ENCODE data around the gene KRTAP4-11. TPM values are rescaled to one million over a fixed set of nuclear protein-coding genes. Genes with fewer than 3 reads are reported as not detected.

Gene KRTAP4-11
- total and polyA plus RNA-seq, 2 of the 13 experiments (the other 11 are each of a cell fraction or from before 2014, with no cell fraction given) = not detected

DNA sequence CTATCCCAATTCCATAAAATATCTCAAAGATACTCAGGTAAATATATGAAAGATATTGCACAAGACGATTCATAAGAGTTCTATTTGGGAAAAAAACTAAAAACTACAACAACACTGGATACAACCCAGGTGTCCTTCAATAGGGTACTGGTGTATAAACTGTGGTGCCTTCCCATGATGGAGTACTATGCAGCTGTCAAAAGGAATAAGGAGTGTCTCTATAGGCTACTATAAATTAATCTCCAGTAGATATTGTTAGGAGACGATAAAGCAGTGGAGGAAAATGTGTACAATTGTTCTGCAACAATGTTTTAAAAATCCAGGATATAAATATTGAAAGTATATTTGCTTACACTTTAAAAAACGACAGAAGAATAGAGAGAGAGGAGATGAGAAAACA, 8.2 kb upstream of the KRTAP4-11 start (continued):
- TF ChIP-seq, protein P1, sequence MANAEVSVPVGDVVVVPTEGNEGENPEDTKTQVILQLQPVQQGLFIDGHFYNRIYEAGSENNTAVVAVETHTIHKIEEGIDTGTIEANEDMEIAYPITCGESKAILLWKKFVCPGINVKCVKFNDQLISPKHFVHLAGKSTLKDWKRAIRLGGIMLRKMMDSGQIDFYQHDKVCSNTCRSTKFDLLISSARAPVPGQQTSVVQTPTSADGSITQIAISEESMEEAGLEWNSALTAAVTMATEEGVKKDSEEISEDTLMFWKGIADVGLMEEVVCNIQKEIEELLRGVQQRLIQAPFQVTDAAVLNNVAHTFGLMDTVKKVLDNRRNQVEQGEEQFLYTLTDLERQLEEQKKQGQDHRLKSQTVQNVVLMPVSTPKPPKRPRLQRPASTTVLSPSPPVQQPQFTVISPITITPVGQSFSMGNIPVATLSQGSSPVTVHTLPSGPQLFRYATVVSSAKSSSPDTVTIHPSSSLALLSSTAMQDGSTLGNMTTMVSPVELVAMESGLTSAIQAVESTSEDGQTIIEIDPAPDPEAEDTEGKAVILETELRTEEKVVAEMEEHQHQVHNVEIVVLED (CRISPR knock-in tag; IDR thresholded peaks at IDR 0.05; ENCODE audit: borderline replicate concordance) = no peak
- TF ChIP-seq SUZ12 (IDR thresholded peaks at IDR 0.05; ENCODE audit: low read depth, low read length) (no peak), KDM4B (CRISPR knock-in tag; IDR thresholded peaks at IDR 0.05) (no peak), ZSCAN31 (CRISPR knock-in tag; IDR thresholded peaks at IDR 0.05; ENCODE audit: low read depth) (no peak), ZNF839 (CRISPR knock-in tag; IDR thresholded peaks at IDR 0.05; ENCODE audit: borderline replicate concordance) (no peak), ZSCAN25 (CRISPR knock-in tag; IDR thresholded peaks at IDR 0.05) (no peak)
- TF ChIP-seq, protein P2, sequence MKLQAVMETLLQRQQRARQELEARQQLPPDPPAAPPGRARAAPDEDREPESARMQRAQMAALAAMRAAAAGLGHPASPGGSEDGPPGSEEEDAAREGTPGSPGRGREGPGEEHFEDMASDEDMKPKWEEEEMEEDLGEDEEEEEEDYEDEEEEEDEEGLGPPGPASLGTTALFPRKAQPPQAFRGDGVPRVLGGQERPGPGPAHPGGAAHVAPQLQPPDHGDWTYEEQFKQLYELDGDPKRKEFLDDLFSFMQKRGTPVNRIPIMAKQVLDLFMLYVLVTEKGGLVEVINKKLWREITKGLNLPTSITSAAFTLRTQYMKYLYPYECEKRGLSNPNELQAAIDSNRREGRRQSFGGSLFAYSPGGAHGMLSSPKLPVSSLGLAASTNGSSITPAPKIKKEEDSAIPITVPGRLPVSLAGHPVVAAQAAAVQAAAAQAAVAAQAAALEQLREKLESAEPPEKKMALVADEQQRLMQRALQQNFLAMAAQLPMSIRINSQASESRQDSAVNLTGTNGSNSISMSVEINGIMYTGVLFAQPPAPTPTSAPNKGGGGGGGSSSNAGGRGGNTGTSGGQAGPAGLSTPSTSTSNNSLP (IDR thresholded peaks at IDR 0.05; ENCODE audit: low read depth, low read length) = no peak
- TF ChIP-seq, protein P3, sequence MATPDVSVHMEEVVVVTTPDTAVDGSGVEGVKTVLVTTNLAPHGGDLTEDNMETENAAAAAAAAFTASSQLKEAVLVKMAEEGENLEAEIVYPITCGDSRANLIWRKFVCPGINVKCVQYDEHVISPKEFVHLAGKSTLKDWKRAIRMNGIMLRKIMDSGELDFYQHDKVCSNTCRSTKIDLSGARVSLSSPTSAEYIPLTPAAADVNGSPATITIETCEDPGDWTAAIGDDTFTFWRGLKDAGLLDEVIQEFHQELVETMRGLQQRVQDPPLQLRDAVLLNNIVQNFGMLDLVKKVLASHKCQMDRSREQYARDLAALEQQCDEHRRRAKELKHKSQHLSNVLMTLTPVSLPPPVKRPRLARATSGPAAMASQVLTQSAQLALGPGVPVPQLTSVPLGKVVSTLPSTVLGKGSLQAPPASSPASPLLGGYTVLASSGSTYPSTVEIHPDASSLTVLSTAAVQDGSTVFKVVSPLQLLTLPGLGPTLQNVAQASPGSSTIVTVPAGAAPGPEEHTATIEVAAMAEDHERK (CRISPR knock-in tag; IDR thresholded peaks at IDR 0.05; ENCODE audit: low read depth) = no peak
- TF ChIP-seq, protein P4, sequence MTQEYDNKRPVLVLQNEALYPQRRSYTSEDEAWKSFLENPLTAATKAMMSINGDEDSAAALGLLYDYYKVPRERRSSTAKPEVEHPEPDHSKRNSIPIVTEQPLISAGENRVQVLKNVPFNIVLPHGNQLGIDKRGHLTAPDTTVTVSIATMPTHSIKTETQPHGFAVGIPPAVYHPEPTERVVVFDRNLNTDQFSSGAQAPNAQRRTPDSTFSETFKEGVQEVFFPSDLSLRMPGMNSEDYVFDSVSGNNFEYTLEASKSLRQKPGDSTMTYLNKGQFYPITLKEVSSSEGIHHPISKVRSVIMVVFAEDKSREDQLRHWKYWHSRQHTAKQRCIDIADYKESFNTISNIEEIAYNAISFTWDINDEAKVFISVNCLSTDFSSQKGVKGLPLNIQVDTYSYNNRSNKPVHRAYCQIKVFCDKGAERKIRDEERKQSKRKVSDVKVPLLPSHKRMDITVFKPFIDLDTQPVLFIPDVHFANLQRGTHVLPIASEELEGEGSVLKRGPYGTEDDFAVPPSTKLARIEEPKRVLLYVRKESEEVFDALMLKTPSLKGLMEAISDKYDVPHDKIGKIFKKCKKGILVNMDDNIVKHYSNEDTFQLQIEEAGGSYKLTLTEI (CRISPR knock-in tag; conservative IDR thresholded peaks at IDR 0.05) = no peak
- TF ChIP-seq, protein P5, sequence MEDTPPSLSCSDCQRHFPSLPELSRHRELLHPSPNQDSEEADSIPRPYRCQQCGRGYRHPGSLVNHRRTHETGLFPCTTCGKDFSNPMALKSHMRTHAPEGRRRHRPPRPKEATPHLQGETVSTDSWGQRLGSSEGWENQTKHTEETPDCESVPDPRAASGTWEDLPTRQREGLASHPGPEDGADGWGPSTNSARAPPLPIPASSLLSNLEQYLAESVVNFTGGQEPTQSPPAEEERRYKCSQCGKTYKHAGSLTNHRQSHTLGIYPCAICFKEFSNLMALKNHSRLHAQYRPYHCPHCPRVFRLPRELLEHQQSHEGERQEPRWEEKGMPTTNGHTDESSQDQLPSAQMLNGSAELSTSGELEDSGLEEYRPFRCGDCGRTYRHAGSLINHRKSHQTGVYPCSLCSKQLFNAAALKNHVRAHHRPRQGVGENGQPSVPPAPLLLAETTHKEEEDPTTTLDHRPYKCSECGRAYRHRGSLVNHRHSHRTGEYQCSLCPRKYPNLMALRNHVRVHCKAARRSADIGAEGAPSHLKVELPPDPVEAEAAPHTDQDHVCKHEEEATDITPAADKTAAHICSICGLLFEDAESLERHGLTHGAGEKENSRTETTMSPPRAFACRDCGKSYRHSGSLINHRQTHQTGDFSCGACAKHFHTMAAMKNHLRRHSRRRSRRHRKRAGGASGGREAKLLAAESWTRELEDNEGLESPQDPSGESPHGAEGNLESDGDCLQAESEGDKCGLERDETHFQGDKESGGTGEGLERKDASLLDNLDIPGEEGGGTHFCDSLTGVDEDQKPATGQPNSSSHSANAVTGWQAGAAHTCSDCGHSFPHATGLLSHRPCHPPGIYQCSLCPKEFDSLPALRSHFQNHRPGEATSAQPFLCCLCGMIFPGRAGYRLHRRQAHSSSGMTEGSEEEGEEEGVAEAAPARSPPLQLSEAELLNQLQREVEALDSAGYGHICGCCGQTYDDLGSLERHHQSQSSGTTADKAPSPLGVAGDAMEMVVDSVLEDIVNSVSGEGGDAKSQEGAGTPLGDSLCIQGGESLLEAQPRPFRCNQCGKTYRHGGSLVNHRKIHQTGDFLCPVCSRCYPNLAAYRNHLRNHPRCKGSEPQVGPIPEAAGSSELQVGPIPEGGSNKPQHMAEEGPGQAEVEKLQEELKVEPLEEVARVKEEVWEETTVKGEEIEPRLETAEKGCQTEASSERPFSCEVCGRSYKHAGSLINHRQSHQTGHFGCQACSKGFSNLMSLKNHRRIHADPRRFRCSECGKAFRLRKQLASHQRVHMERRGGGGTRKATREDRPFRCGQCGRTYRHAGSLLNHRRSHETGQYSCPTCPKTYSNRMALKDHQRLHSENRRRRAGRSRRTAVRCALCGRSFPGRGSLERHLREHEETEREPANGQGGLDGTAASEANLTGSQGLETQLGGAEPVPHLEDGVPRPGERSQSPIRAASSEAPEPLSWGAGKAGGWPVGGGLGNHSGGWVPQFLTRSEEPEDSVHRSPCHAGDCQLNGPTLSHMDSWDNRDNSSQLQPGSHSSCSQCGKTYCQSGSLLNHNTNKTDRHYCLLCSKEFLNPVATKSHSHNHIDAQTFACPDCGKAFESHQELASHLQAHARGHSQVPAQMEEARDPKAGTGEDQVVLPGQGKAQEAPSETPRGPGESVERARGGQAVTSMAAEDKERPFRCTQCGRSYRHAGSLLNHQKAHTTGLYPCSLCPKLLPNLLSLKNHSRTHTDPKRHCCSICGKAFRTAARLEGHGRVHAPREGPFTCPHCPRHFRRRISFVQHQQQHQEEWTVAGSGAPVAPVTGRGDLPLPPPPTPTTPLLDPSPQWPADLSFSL (CRISPR knock-in tag; IDR thresholded peaks at IDR 0.05) = no peak
